OCI-LY1 (cell line): Measurements from ENCODE around the gene MAP3K3.

ENCODE experiments used
- EZH2 ChIP-seq: fragments of 200-600 bp; sonication (generic), shearing (Covaris generic); IDR thresholded peaks from 2 replicates; pipeline ENCODE4 v1.8.0; 2017; ENCODE audit warnings: borderline replicate concordance, mixed run types, mild to moderate bottlenecking, antibody characterized with exemption, low read length, moderate library complexity, mixed read lengths
- TF ChIP-seq, protein P1 (sequence below): fragments of 200-600 bp; sonication (generic), shearing (Covaris generic); IDR thresholded peaks from 2 replicates; pipeline ENCODE4 v1.5.1; 2017; ENCODE audit warnings: mild to moderate bottlenecking, antibody characterized with exemption, low read length, moderate library complexity, mixed read lengths

DNA sequence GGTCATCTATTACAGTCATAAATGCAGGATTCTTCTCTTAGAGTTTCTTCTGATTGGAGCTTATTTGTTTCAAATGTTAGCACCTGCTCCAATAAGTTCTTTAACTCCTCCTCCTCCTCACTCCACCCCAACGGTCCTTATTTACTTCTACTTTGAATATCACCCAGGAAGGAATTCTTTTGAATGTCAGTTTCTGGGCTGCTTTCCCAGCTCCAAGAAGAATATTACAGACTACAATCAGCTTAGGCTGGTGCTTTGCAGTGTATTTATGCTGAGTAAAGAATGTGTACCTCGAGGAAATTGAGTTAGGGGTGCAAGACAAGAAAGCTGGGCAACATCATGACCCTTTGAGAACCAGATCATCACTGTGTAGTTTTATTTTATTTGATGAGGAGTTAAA is 30.8 kb downstream of the MAP3K3 start:
- TF ChIP-seq, protein P1, sequence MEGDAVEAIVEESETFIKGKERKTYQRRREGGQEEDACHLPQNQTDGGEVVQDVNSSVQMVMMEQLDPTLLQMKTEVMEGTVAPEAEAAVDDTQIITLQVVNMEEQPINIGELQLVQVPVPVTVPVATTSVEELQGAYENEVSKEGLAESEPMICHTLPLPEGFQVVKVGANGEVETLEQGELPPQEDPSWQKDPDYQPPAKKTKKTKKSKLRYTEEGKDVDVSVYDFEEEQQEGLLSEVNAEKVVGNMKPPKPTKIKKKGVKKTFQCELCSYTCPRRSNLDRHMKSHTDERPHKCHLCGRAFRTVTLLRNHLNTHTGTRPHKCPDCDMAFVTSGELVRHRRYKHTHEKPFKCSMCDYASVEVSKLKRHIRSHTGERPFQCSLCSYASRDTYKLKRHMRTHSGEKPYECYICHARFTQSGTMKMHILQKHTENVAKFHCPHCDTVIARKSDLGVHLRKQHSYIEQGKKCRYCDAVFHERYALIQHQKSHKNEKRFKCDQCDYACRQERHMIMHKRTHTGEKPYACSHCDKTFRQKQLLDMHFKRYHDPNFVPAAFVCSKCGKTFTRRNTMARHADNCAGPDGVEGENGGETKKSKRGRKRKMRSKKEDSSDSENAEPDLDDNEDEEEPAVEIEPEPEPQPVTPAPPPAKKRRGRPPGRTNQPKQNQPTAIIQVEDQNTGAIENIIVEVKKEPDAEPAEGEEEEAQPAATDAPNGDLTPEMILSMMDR = no peak
- TF ChIP-seq EZH2 = no peak
